Inflammatory macrophage (primary cell): ENCODE measurements around the gene OXNAD1.

Experiments
- DNase-seq, 2 donors: peaks; one replicate each; pipeline ENCODE4 v3.0.0-alpha.2; 2020 to 2022

The OXNAD1 gene

DNA sequence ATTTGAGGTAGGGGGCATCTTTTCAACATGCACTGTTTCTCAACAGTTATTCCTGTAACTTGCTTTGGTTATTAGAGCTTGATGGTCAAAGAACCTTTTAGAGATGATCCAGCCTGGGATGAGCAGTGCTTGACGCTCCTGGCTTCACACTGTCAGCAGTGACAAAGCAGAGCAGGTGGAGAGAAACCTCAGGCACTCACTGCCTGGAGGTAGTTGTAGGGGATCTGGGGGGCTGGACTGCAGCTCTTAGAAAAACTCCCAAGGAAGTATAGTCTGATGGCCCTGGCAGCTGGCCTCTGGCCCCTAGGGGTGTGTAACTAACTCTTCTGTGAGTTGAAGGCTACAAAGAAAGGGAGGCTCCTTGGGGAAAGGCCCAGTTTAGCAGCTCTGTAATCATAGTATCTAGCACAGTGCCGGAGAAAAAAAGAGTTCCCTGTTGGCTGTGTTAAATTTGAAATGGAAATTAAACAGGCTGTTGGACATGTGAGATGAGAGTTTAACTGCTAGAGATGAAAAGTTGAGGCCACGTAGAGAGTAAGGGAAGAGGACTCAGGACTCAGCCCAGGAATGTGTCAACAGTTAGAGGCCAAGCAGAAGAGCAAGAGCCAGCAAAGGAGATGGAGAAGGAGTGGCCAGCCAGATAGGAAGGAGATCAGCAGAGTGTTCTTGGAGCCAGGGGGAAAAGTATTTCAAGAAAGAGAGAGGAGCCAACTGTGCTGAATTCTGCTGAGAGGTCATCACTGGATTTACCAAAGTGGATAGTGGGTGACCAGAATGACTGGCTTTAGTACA is 14.2 kb downstream of the OXNAD1 start:
- no peak for DNase-seq

- DNase-seq, result no peak
These were observed 15.7 kb downstream of the OXNAD1 start for GRCh38 chr3:16280671-16281070.

- no peak for DNase-seq
These were observed 19.6 kb downstream of the OXNAD1 start for GRCh38 chr3:16284633-16285032.

- no peak for DNase-seq
These were observed 21.1 kb downstream of the OXNAD1 start for GRCh38 chr3:16286161-16286560.

DNA sequence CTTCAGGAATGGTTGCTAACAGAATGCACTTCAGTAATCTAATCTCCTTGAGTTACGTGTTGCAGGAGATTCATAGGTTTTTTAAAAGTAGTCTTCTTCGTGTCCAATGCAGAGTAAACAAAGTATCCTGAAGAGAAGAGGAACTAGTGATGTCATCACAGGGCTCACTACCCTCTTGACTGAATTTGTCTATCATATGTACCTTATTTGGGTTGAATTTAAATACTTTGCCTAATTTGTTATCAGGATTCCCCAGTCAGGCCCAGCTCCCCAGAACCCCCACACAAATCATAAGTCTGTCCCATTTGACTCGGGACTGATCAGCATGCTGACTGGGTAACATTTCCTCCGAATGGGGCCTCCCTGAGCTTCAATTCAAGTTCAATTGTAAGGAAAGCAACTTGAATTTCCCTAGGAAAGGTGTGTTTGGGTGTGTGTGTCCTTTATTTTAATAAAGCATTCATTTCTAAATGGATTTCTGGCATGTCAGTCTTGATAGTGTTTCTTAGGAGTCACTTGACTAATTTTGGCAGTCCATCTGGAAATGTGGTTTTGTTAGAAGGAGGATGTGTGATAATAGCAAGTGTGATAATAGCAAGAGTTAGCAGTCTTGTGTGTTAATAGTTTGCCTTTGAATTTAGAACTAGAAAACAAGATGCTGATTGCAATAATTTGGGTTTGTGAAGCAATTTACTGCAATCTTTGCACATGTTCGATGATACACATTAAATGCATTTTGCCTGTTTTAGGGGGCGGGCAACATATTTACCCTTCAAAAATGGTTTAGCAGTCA is 21.9 kb downstream of the OXNAD1 start:
- DNase-seq, result peak; percentile 29 to 53

GRCh38 chr3:16288664-16289063 is 23.7 kb downstream of the OXNAD1 start:
- no peak for DNase-seq

DNA sequence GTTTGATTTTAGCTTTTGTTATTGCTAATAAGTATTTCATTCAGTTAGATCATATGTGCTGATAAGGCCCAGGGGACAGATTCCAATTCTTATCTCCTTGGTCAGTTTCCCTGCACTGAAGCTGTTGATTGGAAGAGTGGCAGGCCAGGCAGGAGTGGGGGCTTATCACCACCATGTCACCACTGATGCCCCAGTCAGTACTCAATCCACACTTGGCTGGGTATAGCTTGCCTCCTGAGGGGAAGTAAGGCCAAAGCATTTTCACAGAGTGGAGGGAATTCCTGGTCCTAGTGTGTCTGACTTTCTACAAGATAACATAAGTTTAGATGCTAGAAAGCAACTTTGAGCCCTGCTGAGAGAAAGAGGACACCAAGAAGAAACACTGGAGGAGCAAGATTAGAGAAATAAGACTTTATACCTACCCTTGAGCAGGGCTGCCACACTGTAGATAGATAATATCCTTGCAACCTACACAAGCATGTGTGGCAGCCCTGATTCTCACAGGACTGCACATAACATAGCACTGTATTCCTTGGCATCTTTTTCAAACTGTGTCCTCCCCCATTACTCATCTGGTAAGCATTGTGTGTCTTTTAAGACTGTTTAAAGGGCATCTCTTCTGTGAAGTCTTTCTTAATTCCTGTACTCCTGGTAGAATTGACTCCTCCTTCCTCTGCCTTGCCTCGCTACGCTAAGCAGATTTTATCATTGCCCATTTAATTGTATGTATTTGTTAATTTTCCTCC is 24.3 kb downstream of the OXNAD1 start:
- no peak for DNase-seq

GRCh38 chr3:16290007-16290826 is 25.2 kb downstream of the OXNAD1 start:
- peak; percentile 64 to 68 for DNase-seq

DNA sequence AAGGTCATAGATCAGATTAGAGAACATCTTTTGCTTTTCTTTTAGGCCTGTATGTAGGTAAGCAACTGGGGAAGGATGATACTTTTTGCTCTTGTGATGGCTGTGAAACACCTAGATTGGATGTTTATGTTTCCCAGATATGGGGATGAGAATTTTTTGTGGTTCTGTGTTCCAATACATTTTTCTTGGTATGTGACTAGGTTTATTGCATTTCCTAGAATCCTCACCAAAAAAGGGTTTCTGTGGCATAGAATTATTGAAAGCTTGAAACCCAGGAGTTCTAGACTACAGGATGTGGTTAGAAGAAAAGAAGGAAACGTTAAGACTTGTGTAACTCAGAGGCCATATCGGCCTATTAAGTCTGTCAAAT is 25.8 kb downstream of the OXNAD1 start:
- peak in 1 of 2 donors; percentile 45 for DNase-seq

GRCh38 chr3:16294844-16295243 is 29.8 kb downstream of the OXNAD1 start:
- DNase-seq, result no peak

DNA sequence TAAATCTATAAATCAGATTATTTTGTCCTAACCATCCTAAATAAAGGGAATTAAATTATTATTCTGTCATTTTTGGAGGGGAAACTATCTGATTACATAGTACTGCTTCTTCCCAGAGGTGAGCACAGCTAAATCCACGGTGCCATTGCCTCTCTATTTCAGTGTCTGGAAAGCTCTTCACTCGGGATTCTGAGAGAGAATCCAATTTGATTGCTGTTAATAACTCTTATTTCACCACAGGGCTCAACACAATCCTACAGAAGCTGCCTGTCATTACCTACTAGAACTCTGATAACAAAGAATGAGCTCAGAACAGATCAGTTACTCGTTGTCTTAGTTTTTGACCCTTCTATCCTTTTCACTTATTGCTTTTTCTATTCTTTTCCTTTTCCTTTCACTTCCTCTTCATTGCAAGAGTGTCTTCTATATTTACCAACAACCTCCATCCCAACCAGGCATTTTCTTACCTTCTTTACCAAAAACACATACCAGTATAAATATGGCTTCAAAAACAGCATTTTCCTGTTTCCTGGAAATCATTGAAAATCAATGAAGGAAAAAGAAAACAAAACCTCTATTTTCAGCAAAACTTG is 30.4 kb downstream of the OXNAD1 start:
- no peak for DNase-seq

DNA sequence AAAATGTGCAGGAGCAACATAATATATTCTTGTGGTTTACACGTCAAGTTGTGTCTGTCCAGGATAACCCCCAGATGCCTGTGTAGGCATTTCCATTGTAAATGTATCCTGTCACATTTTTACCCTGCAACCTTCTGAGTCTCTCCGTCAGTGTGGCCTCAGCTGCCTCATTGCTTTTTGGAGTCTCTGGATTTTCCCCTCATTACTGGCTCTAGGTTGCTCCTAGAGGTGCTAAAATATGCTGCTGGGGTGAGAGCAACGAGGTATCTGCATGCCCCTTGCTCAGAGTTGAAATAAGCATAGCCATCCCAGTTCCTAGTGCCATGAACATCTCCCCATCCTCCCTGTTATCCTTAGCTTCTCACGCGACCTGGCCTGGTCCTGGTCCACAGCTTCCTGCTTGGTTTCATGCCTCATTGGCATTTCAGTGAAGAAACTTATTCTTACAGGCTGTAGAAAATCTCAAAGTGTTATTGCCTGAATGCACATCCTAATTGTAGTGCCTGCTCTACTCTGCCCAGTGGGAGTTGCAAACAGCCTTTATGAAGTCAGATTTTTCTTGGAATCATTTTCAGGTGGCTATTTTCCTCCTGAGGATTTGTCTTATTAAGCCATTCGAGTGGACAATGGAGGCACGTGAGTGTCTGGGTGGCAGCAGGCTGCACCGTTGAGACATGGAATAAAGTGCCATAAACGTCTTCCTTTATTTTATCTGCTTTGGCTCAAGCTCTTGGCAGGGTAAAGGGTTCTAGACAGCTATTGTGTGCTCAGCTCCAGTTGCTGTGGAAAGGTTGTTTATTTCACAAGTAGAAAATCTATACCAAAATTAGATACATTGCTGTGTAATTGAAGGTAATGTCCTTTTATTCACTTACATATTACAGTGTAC is 33.2 kb downstream of the OXNAD1 start:
- DNase-seq, result no peak

GRCh38 chr3:16298891-16299290 is 33.9 kb downstream of the OXNAD1 start:
- no peak for DNase-seq

GRCh38 chr3:16299746-16300145 is 34.7 kb downstream of the OXNAD1 start:
- DNase-seq, result no peak

DNA sequence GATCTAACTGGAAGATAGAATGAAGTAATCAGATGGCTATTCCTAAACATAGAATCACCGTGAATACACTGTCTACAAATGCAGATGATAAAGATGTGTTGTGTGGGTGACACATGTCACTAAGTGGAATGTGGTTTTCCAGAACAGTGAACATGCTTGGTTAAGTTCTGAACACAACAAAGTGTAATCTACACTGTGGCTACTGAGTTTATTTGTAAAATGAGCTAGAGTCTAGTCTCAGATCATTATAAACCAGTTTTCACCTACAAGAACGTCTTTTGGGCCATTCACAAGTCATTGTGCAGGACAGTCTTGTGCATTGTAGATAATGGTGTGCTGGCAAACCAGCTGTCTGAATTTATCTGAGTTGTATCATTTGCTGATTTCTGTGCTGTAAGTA is 35.3 kb downstream of the OXNAD1 start:
- DNase-seq, result no peak

- DNase-seq, result no peak
These were observed 35.9 kb downstream of the OXNAD1 start for GRCh38 chr3:16300881-16301359.

DNA sequence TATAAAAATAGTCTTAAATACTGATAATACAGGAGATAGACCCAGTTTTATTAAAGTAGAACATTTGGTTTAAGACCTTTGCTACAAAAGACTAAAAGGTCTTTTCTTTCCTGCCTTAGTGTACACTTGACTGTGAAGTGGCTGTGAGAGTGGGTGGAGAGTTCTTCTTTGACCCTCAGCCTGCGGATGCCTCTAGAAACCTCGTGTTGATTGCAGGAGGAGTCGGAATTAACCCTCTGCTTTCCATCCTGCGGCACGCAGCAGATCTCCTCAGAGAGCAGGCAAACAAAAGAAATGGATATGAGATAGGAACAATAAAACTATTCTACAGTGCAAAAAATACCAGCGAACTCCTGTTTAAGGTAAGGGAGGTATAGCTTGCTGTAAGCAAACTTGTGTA is 36.5 kb downstream of the OXNAD1 start:
- DNase-seq, result no peak

DNA sequence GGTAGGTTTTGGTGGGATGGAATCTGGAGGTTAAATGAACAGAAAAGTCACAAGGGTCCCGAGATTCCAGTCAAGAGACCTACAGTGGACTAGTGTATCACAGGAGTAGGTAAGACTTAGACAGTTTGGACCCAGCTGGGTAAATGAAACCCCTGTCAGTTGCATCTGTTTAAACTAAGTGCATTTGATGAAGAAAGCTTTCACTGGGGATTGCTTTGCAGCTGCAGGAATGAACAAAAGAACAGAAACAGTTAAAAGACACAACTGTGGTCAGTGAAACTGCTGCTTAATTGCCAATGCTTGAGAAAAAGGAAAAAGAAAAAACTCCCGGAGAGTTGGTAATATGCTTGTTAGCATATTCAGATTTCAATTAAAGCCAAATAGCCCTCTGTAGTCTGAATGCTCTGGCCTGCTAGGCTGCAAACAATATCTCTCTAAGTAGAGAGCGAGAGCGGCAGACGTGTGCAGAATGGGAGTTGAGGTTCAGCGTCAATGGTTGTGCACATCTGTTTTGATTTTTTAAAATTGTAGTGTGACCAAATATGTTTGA is 37.1 kb downstream of the OXNAD1 start:
- DNase-seq, result no peak

DNA sequence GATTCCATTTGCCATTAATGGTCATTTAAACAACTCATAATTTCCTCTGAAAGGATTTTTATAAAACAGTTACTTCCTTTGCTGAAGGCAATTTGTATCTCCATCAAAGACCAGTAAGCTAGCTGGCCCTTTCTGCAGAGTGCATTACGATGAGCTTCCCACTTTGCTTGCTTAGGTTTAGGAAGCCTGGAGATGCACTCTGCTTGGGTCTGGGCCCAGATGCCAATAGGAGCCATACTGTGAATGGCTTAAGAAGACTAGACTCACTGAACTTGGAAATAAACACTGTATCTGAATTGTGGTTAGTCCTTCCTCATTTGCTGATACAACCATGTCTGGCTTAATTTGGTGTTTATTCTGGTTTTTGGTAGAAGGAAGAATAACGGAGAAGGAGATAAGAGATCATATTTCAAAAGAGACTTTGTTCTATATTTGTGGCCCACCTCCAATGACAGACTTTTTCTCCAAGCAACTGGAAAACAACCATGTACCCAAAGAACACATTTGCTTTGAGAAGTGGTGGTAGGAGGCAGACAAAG is 38.1 kb downstream of the OXNAD1 start:
- DNase-seq, result no peak
